SU-DHL-6 (cell line): ENCODE results near the gene KIF18B.

Experiments used
- H2AFZ ChIP-seq: fragments of 200-600 bp; sonication (generic); 2 replicates; pipeline ENCODE4 v1.6.1; 2014; ENCODE audit warnings: low read depth, mild to moderate bottlenecking, moderate library complexity, mixed read lengths, antibody characterized with exemption, low read length; ENCODE audit not compliant: severe bottlenecking
- H3F3A ChIP-seq: fragments of 200-600 bp; shearing (Covaris generic); 2 replicates; pipeline ENCODE4 v1.6.0; 2016; ENCODE audit warnings: antibody characterized with exemption, mild to moderate bottlenecking; ENCODE audit not compliant: insufficient read depth
- H3K27ac ChIP-seq: fragments of 200-600 bp; sonication (generic); 2 replicates; pipeline ENCODE4 v1.5.1; 2016; ENCODE audit warnings: low read depth, mild to moderate bottlenecking, low read length, moderate library complexity, mixed read lengths
- H3K27me3 ChIP-seq: fragments of 200-600 bp; sonication (generic), shearing (Covaris generic); 2 replicates; pipeline ENCODE4 v1.6.0; 2014; ENCODE audit warnings: mild to moderate bottlenecking, low read length
- H3K36me3 ChIP-seq: fragments of 200-600 bp; sonication (generic); 2 replicates; pipeline ENCODE4 v1.6.1; 2014; ENCODE audit warnings: mild to moderate bottlenecking, low read length, mixed read lengths
- H3K4me2 ChIP-seq: fragments of 300-600, 200-600 bp; shearing (Covaris generic), sonication (generic); 2 replicates; pipeline ENCODE4 v1.6.0; 2014; ENCODE audit warnings: low read length, low read depth, mild to moderate bottlenecking; ENCODE audit not compliant: poor library complexity, severe bottlenecking
- H3K4me3 ChIP-seq: fragments of 200-600 bp; sonication (generic); 2 replicates; pipeline ENCODE4 v1.5.1; 2014; ENCODE audit warnings: antibody characterized with exemption, low read length, mild to moderate bottlenecking, mixed read lengths; ENCODE audit not compliant: insufficient read depth, poor library complexity, severe bottlenecking
- H3K79me2 ChIP-seq: fragments of 200-600 bp; sonication (generic); 2 replicates; pipeline ENCODE4 v1.6.1; 2014; ENCODE audit warnings: mild to moderate bottlenecking, low read length, moderate library complexity; ENCODE audit not compliant: insufficient read depth
- H3K9ac ChIP-seq: fragments of 200-600 bp; sonication (generic); 2 replicates; pipeline ENCODE4 v1.7.0; 2014; ENCODE audit warnings: mild to moderate bottlenecking, low read length
- H3K9me2 ChIP-seq: fragments of 200-600 bp; sonication (generic); replicated peaks from 2 replicates; pipeline ENCODE4 v1.6.1; 2014; ENCODE audit warnings: low read length; ENCODE audit not compliant: insufficient read depth
- H3K9me3 ChIP-seq: fragments of 200-600 bp; sonication (generic); 2 replicates; pipeline ENCODE4 v1.6.1; 2014; ENCODE audit warnings: low read length, mixed read lengths; ENCODE audit not compliant: insufficient read depth
- H4K20me1 ChIP-seq: fragments of 200-600 bp; sonication (generic); 2 replicates; pipeline ENCODE4 v1.6.1; 2014; ENCODE audit warnings: low read depth, mild to moderate bottlenecking, antibody characterized with exemption, low read length, moderate library complexity, mixed read lengths
- EZH2phosphoT487 ChIP-seq: fragments of 200-600 bp; sonication (generic), shearing (Covaris generic); conservative IDR thresholded peaks from 2 replicates; pipeline ENCODE4 v1.6.1; 2018; ENCODE audit warnings: mild to moderate bottlenecking, antibody characterized with exemption, low read length, moderate library complexity, mixed read lengths
- TF ChIP-seq, protein P1 (sequence below): fragments of 200-600 bp; sonication (generic); IDR thresholded peaks from one replicate; pipeline ENCODE4 v1.5.1; 2017; ENCODE audit warnings: antibody characterized with exemption, mild to moderate bottlenecking, low read length, moderate library complexity; ENCODE audit not compliant: insufficient read depth, poor library complexity, severe bottlenecking

Gene KIF18B

DNA sequence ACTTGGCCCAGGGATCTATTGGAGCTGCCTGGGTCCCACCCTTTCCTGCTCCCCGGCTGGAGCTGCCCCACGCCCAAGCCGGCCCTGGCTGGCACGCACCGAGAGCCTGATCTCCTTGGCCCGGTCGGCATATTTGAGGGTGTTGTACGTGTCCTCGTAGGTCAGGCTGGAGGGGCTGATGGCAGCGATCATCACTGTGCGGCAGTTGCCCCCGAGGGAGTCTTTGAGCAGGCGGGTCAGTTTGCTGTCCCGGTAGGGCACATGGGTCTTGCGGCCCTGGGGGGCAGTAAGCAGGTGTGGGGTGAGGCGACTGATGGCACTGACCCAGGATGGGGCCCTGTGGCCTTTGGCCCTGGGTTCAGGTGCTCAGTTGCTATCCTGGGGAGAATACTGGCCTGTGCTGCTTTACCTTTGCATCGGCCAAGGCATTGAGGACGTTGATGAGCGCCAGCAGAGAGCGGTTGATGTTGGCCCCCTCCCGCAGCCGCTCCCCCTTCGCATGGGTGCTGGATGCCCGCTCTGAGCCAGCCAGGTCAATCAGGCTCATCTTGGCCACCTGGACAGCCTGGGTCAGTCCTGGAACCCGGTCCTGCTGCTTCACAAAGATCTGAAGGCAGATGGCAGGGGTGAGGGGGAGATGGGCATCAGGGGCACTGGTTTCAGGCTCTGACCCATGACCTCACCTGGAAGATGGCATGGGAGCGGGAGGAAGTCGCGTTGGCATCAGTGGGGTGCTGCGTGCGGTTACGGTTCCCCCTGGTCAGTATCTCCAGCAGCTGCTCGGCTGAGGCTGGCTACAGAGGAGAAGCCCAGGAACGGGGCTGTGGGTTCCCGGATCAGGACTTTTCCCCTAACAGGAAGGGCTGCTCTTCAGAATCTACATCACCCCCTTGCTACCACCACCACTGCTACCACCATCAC, 13.5 kb downstream of the KIF18B start:
- peaks cover 29% of the 10 kb centered on the region for H3K79me2 ChIP-seq
- no peak overlapping the region for H2AFZ ChIP-seq
- 0 out of 2 replicates have a peak, but pooled peaks cover 10% of the 10 kb centered on the region for H3F3A ChIP-seq
- no peaks in the 10 kb centered on the region for H3K9me2 ChIP-seq
- no peak overlapping the region for H3K27ac ChIP-seq
- peaks cover 26% of the 10 kb centered on the region for H3K36me3 ChIP-seq
- H3K4me3 ChIP-seq, result no peak overlapping the region
- no peak overlapping the region for H3K9ac ChIP-seq
- peaks cover 3% of the 10 kb centered on the region for H4K20me1 ChIP-seq
- no peak for TF ChIP-seq EZH2phosphoT487
- TF ChIP-seq, protein P1, sequence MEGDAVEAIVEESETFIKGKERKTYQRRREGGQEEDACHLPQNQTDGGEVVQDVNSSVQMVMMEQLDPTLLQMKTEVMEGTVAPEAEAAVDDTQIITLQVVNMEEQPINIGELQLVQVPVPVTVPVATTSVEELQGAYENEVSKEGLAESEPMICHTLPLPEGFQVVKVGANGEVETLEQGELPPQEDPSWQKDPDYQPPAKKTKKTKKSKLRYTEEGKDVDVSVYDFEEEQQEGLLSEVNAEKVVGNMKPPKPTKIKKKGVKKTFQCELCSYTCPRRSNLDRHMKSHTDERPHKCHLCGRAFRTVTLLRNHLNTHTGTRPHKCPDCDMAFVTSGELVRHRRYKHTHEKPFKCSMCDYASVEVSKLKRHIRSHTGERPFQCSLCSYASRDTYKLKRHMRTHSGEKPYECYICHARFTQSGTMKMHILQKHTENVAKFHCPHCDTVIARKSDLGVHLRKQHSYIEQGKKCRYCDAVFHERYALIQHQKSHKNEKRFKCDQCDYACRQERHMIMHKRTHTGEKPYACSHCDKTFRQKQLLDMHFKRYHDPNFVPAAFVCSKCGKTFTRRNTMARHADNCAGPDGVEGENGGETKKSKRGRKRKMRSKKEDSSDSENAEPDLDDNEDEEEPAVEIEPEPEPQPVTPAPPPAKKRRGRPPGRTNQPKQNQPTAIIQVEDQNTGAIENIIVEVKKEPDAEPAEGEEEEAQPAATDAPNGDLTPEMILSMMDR, result no peak
- no peaks in the 10 kb centered on the region for H3K9me3 ChIP-seq
- no peaks in the 10 kb centered on the region for H3K27me3 ChIP-seq
- no peak overlapping the region for H3K4me2 ChIP-seq

DNA sequence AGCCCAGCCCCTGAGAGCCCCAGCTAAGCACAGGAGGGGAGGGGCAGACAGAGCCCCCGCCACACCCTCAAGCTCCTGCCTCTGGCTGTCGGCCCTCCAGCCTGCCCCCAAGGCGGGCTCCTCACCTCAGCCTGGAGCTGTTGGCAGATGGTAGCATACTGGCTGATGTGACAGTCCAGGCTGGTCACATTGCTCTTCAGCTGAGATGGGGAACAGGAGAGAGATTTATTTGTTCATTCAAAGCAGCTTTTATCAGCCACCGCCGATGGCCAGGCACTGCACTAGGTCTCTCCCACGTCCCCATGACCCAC, 14.8 kb downstream of the KIF18B start:
- no peaks in the 10 kb centered on the region for H3K9me3 ChIP-seq
- H3K4me3 ChIP-seq, result no peak overlapping the region
- no peaks in the 10 kb centered on the region for H3K27me3 ChIP-seq
- H3K27ac ChIP-seq, result no peak overlapping the region
- H3K36me3 ChIP-seq, result peaks cover 21% of the 10 kb centered on the region; the same call in 1 of the 2 replicates
- H2AFZ ChIP-seq, result no peak overlapping the region
- no peak overlapping the region for H3K4me2 ChIP-seq
- no peak for TF ChIP-seq EZH2phosphoT487
- TF ChIP-seq, protein P1, result no peak
- H3K9ac ChIP-seq, result no peak overlapping the region
- peaks cover 3% of the 10 kb centered on the region for H4K20me1 ChIP-seq
- no peaks in the 10 kb centered on the region for H3K9me2 ChIP-seq
- peaks cover 17% of the 10 kb centered on the region; the same call in 1 of the 2 replicates for H3K79me2 ChIP-seq
- 0 out of 2 replicates have a peak, but pooled peaks cover 10% of the 10 kb centered on the region for H3F3A ChIP-seq

DNA sequence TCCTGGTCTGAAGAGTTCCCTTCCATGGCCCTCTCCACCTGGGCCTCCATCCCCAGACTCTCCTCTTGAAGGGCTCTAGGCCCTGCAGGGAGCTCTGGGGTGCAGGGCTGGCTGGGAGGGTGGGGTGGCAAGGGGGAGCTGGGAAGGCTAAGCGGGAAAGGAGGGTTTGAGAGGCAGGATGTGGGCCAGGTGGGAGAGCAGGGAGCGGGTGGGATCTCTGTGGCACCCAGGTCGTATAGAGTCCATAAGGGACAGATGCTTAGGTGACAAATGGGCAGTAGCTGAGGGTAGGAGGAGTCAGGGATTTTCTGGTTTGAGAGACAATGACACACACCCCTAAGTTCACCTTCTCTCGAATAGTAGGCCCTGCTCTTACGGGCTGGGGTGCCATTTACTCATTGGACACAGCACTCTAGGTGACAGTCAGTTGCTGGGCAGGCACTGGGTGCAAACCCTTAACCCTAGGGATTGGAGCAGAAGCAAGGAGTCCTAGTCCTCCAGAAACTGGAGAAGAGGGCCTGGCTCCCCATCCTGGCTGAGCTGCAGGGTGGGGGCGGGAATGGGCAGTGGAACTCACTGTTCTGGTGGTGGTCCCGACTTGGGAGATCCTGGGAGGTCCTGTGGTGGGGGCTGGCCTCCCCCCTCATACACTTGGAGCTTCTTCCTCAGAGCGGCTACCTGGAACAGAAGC, 15.3 kb downstream of the KIF18B start:
- H3K36me3 ChIP-seq, result peaks cover 21% of the 10 kb centered on the region; the same call in 1 of the 2 replicates
- H4K20me1 ChIP-seq, result peaks cover 3% of the 10 kb centered on the region
- TF ChIP-seq, protein P1, result no peak
- TF ChIP-seq EZH2phosphoT487, result no peak

More for the DNA sequence above, 15.3 kb downstream of the KIF18B start:
- H3K79me2 ChIP-seq, result peaks cover 12% of the 10 kb centered on the region; the same call in 1 of the 2 replicates
- no peak overlapping the region for H3K9ac ChIP-seq
- no peaks in the 10 kb centered on the region for H3K9me3 ChIP-seq
- H3K27ac ChIP-seq, result no peak overlapping the region
- 0 out of 2 replicates have a peak, but pooled peaks cover 9% of the 10 kb centered on the region for H3F3A ChIP-seq
- H3K4me3 ChIP-seq, result no peak overlapping the region
- H3K9me2 ChIP-seq, result no peaks in the 10 kb centered on the region
- no peaks in the 10 kb centered on the region for H3K27me3 ChIP-seq
- no peak overlapping the region for H3K4me2 ChIP-seq
- no peak overlapping the region for H2AFZ ChIP-seq
